Glomerular endothelial cell (primary cell): Measurements from ENCODE around the gene HOXB4. TPM values are rescaled to one million over a fixed set of nuclear protein-coding genes. Genes with fewer than 3 reads are reported as not detected.

Experiments used
- DNase-seq: peaks from one replicate; pipeline ENCODE4 v3.0.0-alpha.2; 2011; ENCODE audit warnings: low read depth, low spot score; ENCODE audit errors: extremely low read depth
- total RNA-seq: library from RNA; depleted of rRNA; stranded (reverse); fragments of >200 nt; gene quantifications from 2 replicates; pipeline ENCODE4 v1.2.3, GENCODE V29; 2015

HOXB4 gene
- total RNA-seq, 1 donor from 2014 or later = 10.3 TPM

DNA sequence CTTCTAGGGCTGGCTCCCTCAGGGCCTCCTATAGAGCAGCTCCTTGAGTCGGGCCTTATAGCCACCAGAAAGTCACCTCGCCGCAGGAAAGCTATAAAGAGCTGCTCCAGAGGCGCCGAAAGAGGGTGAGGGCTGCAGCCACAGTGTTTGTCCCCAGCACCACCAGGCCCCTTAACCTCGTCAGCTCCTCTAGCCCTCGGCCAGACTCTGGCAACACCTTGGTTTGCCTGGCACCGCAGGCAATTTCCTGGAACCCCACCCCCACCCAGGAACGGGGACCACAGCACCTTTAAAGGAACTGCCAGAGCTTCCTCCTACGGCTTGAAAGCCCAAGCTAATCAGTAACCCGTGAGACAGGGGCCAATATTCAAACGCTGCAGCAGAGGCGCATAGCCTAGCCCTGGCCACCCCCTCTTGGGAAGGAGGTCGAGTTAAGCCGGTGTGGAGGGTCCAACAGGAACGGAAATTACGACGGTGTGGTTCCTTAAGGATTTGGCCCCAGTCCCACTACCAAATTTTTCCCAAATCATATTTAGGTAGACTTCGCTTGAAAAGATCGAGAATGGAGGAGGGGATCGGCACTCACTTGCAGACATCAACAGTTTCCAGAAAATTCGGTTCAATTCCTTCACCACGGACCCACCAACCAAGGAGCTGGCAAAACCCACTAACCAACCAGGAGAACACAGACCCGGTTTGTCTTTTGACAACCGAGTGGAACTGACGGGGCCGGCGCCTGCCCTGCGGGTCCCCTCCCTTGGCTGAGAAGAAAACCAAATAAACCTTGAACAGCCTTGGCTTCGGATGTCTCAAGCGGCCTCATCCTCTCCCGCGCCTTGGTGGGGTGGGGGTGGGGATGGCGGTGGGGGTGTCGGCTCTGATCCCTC lies 23.6 kb upstream of the HOXB4 start:
- DNase-seq = no peak

DNA sequence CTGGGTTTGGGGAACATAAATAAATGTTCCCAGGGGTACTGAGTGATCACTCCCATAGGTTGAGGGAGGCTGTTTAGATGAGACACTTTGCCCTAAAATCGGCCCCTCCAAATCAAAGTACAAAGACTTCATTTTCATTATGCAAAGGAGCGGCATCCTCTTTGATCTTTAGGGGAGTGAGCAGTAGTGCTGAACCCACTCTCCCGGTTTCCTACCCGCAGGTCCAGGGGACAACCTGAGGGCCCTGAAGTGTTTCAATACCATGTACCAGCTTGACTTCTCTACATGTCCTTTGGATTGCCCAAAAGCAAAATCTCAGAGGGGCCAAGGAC lies 23.0 kb upstream of the HOXB4 start:
- DNase-seq = no peak

DNA sequence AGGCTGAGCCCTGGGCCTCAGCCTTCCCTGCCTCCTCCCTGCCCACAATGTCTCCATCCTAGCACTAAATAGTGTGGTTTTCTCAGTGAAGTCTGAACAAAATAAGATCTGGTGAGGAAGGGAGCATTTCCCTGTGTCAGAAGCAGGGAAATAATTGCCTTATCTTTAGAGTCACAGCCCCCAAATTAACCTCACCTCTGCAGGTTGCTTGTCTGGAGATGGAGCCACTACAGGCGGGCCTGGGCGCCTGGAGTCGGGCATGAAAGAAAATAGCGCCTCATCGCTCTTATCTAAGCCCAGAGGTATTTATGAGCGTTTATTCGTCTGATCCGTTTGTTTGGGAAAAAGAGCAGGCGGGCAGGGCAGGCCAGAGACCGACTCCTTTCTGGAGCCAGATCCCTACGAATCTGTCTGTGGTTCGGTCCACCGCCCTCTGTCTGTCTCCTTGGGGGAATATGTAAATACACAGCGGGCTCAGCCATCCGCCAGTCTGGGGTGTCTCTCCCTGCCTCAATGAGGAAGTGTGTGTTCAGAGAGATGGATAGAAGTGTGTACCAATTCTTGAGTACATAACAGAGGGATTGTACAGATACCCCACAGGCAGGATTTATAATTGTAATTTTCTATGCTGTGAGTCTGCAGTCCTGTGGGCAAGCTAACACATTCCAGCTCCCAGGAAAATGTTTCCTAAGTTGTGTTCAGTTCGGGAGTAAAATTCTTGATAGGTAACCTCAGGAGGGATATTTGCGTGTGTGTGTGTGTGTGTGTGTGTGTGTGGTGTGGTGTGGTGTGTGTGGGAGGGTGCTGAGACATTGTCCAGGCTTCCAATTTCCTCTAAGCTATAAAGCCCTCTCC lies 22.3 kb upstream of the HOXB4 start:
- DNase-seq = no peak

DNA sequence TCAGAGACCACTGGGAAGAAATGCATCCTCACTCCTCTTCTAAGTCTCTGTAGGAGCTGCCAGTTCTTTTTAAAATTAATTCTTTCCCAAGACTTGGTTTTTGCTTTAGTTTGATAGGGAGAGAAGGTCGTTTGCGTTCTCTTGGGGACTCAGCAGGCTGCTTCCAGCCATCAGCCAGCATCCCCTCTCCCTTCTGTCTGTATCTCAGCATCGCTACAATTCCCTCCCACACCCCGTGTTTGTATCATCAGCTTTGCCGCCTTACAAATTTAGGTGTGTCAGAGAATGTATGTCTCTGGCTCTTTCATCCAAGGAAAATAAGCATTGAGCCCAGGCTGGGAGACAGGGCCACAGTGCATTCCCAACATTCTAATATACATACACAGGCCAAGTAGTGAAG lies 21.2 kb upstream of the HOXB4 start:
- DNase-seq = no peak

DNA sequence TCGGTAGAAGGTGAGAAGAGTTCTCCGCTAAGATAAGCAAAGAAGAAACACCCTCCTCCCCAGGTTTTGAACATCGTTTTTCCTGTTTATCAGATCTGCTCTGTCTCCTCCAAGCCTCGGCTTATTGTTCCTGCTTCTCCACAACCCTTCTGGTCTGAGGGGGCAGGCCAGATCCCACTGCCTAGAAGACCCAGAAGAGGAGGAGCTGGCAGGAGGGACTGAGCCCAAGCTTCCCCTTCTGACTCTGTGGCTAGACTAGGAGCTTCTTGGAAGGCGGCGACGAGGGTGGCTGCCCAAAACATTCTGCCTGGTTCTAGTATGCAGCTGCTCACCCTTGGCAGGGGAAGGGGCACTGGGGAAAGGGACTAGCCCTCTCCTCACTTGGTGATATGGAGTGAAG lies 20.6 kb upstream of the HOXB4 start:
- no peak for DNase-seq

DNA sequence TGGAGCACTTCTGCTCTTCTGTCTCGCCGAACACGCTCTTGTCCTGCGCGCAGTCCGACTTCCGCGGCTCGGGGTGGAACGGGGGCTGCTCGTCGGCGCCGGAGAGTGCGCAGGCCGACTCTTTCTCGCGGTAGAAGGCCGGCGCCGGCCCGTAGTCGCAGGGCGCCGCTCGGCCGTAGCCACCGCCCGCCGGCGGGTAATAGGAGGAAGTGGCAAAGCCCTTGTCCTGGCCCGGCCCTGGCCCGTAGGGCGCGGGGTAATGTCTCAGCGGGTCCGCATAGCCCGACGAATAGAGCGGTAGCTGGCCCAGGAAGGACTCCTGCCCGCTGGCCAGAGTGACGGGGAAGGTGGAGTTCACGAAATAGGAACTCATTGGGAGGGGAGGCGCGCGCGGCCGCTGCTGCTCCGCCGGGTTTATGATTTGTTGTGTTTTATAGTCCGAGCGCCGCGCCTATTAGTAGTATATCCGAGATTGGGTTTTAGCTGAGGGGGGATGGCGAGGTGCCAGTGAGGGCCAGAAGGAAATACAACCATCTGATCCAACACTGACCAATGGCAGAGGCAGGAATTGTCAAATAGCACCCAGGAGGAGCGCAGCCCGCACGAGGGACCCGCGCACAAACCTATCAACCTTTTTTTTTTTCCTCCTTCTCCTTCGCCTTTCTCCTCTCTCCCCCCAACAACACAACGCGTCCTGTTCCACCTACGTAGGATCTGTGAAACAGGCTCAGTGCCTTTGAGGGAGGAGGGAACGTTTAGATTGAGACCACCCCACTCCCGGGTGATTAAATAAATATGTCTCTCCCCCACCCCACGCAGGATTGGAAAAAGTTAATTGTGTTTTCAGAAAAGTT lies 19.9 kb upstream of the HOXB4 start:
- no peak for DNase-seq

DNA sequence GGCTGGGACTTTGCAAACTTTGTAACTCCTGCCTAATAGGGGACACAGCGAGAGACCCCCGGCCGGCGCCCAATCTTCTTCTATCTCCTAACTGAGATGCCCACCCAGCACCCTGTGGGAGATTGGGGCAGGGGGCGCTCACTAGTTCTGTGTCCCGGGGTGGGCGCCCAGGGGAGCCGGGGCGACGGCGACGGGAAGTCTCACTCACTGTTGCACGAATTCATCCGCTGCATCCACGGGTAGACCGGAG lies 19.3 kb upstream of the HOXB4 start:
- DNase-seq = no peak

DNA sequence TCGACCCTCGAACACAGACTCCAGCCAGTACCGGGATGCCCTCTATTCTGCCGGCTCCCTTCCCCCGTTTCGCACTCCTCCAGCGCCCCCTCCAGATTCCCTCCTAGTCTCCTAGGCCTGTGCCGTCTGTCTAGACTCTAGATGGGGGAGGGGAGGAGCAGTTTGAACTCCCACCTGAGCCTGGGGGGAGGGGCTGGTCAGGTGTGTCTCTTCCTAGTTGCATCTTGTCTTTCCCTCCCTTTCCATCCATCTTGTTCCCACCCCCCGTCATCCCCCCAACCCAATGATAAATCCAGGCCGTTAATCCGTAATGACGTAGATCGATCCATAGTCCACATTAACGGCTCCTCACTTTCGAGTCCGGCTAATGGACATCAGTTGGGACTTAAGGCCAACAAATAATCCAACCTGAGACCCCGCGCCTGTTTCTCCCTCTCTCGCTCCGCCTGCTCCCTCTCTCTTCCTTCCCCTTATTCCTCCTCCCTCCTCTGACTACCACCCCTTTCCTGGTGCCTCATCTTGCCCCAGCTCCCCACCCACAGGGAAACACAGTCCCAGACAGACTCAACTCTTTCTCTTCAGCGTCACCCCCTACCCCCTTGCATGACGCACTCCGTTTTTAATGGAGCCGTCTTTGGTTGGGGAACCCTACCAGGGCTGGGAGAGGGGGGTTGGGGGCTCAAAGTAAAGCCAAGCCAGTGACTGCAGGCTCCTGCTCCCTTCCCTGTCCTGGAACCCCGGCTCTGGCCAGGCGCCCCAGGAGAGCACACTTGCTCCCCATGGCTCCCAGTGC lies 18.8 kb upstream of the HOXB4 start:
- DNase-seq = no peak

DNA sequence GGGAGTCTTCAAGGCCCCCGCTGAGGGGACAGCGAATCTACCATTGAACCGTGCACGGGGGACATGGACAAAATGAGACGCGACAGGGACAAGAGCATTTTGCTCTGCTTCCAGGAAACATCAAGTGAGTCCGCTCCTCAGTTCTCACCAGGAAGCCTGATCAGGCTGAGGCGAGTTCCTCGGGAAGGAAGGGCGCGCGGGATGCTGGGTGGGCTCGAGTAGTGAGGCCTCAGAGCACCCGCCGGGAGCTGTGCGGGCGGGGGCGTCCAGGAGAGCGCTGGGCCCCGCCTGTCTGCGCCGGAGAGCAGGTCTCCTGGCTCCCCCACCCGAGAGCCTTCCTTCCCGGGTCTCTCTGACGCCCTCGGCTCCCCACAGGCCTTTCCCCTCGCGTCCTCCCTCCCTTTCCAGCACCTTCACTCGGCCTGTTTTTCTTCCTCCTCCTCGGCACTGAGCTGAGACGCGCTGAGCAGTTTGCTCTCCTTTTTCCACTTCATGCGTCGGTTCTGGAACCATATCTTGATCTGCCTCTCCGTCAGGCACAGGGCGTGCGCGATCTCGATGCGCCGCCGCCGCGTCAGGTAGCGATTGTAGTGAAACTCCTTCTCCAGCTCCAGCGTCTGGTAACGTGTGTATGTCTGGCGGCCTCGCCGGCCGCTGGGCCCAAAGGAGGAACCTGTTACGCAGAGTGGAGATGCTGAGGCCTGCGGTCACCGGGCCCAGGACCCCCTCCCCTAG lies 18.0 kb upstream of the HOXB4 start:
- no peak for DNase-seq

DNA sequence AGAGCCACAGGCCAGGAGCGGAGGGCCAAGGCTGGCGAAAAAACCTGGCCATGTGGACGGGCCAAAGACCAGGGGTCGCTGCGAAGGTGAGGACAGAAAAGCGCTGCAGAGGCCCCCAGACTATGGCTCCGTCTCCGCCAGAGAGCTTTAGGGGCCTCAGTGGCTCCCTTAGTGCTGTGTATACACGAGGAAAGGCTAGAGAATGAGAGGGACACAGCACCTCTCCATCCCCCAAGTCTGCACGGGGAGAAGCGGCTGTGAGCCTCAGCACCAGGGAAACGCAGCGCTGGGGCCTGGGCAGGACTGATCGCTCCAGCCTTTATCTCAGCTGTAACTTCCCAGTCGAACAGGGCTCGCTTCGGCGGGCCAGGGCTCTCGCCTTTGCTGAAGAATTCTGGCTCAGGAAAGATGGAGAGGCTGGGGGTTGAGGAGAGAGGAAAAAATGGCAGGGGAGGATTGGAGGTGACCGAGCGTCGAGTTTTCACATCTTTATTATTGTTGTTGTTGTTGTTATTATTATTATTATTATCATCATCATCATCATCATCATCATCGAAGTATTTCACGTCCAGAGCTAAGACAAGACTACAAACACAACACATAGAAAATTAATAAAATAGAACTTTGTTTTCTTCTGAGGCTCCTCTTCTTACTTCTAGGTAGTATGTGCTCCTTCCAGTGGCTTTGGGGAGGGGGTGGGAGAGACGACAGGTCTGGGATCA lies 17.3 kb upstream of the HOXB4 start:
- no peak for DNase-seq

DNA sequence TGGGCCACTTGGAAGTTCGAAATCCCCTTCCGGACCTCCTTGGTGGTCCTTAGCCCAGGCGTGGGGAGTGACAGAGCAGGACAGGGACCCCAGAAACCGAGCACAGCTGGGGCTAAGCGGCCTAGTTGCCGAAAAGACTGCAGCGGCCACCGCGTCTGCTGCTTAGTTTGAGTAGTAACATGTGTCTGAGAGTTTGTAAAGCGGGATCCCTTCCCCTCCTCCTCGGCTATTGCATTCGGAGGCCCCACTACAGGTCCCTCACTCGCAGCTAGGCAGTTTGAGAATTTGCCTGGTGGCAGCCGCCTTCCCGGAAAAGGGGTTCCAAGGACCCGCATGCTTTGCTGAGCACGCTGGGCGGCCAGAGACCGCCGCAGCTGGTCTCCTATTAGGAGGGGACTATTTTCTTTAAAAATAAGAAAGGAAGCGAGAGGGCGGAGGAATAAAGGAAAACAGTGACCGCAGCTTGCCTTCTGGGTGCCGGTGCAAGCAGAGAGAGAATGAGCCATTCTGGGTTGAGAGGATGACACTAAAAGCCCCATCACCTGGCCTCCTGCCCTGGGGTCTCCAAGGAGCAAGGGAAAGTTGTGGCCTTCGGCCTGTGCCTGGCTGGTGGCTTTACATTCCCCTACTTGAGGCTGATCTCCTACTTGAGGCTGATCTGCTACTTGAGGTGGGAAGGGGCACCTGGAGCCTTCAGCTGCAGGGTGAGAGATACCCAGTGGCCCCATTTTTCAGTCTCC lies 16.6 kb upstream of the HOXB4 start:
- DNase-seq = no peak

DNA sequence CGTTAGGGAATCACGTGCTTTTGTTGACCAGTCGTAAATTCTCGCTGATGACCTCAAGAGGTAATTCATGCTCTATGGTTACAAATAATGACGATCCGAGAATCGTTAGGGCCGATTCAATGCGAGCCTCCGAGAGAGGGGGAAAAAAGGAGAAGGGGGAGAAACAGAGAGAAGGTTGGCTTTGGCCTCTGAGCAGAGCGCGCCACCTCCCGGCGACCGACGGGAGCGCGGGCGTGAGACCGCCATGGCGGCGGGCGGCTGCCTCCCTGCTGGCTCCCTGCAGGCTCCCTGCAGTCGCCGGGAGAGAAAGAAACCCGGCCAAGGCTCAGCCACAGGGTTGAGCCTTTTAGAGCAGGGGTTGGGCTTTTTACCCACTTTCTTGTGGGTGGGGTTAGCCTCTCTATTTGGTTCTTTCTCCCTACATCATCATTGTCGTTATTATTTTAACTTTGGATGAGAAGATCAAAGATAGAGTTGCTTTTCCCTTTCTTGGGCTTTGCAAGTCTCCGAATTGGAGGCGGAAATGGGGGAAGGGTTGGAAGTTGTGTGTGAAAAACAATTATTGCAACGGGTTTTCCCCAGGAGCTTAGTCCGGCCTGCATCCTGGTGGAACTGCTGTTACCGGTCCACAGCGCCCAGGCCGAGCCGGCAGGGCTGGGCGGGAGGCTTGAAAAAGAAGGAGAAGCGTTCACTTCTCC lies 15.8 kb upstream of the HOXB4 start:
- no peak for DNase-seq

DNA sequence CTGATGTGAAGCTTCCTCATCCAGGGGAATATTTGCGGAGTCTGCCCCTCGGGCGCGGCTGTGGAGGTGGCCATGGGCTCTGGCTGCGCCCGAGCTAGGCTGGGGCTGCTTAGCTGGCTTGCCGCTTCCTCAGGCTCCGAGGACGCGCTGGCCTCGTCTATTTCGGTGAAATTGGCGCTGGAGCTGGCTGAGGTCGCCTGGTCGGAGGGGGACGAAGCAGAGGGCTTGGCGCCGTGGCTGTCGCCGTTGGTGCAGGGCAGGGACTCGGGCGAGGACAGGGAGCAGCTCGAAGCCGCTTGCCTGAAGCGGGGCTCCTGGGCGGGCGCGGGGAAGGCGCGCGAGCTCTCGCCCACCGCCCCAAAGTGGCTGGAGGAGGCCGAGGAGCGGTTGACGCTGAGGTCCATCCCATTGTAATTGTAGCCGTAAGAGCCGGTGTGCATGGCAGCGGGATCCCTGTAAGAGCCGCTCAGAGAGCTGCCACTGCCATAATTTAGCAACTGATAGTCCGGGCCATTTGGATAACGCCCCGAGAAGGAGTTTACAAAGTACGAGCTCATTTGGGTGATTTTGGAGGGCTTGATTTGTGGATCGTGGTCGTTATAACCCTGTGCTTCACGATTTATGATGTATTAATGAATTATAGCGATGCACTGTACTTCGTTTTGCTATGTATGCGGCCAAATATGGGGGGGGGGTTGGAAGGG lies 15.1 kb upstream of the HOXB4 start, which contains the start of gene HOXB5:
Gene HOXB5, minus strand, starts transcription at position 654 of the 704 bp plus-strand sequence. Its CDS starts 97 bp downstream, at position 557.
- no peak for DNase-seq

DNA sequence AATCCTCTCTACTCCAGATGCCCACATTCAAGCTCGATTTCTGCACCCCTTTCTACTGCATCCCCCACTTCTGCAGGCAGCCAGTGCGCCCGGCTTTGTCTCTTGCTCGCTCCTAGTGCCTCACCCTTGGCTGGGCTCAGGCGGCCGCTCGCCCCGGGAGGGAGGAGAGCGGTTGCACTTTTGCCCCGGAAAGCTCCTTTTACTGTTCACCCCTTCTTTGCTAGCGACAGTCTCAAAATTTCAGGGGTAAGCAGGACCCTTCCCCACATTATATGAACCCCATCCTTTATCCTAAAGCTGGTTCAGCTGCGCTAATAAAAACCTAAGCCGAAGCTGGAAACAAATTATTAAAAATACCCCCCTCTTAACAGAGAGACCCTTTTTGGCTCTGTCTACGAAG lies 14.4 kb upstream of the HOXB4 start:
- no peak for DNase-seq

DNA sequence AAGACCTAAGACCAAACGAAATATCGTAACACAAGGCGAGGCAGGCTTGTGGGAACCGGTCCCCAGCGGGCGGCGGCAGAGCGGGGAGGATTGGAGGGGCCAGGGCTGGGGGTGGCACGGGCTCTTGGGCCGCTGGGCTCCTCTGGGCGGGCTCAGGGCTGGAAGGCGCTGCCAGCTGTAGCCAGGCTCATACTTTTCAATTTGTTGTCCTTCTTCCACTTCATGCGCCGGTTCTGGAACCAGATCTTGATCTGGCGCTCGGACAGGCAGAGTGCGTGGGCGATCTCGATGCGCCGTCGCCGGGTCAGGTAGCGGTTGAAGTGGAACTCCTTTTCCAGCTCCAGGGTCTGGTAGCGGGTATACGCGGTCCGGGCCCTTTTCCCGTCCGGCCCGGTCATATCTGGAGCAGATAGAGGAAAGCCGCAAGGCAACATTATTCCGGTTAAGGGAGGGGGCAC lies 13.9 kb upstream of the HOXB4 start:
- DNase-seq = no peak

DNA sequence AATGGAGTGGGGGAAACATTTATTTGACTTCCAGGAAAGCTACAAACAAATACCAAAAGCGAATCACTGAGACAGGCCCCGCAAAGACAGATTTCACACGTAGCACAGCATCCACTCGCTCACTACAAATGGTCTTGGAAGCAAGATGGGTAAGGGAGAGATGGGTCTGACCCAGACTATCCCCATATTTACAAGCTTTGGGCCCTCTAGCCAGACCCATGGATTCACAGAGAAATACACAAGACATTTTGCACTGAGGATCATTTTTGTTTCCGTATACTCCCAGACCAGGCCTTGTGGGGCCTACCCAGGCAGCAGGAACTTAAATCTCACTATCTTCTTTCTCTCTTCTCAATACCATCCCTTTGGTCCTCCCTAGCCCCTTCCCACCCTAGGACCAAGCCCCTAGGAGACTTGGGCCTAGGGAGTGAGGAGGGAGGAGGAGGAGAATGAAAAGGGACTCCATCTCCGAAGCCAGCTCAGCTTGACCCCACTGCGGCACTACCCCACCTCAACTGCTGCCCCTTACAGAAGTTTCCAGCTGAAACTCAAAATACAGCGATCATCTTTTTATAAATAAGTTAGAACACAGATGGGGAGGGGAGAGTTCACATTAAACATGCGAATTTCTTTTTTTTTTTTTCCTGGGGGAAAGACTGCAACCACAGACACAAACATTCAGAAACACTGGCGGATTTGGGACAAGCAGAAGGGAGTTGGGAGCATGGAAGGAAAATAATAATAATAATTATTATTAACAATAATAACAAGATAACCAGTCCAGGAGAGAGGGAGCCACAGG lies 13.3 kb upstream of the HOXB4 start:
- DNase-seq = no peak
